ENCODE data around the gene OR4C45.
"Not testable (repeated sequence)": the region's sequence is repeated elsewhere in the genome, so short reads cannot be mapped to it uniquely, and the experiment has no call there.

OR4C45 gene

DNA sequence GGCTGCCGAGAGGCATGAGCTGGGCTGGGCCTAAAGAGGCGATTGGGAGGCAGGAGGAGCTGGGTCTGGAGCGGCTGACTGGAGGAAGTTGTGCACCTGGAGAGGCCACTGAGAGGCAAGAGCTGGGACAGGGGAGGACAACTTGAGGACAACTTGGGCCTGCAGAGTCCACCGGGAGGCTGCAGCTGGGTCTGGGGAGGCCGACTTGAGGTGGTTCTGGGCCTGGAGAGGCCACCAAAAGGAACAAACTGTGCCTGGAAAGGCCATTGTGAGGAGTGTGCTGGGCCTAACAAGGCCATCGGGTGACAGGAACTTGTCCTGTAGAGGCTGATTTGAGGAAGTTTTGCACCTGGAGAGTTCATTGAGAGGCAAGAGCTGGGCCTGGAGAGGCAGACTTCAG lies 41.5 kb downstream of the OR4C45 start:
- Histone ChIP-seq H3K27ac (ENCODE audit: low read length) (no peak overlapping the region), H2AFZ (ENCODE audit: low read depth, low read length) (no peak overlapping the region), H3K36me3 (ENCODE audit: insufficient read depth, low read length) (no peaks in the 10 kb centered on the region), H3K9ac (ENCODE audit: low read depth, low read length) (no peak overlapping the region), H3K4me3 (ENCODE audit: low read depth in 1 of 2, low read length in 2 of 2) (no peak overlapping the region), H3K9me3 (ENCODE audit: insufficient read depth, low read length, severe bottlenecking) (peaks cover 4% of the 10 kb centered on the region), H3K4me2 (ENCODE audit: insufficient read depth, low read length) (no peak overlapping the region), H3K27me3 (ENCODE audit: insufficient read depth, low read length, poor library complexity) (no peaks in the 10 kb centered on the region), H3K4me1 (ENCODE audit: insufficient read depth, low read length) (no peaks in the 10 kb centered on the region), H4K20me1 (ENCODE audit: insufficient read depth, low read length) (no peaks in the 10 kb centered on the region), H3K79me2 (ENCODE audit: insufficient read depth, low read length) (no peaks in the 10 kb centered on the region)
- no peak for DNase-seq
- ATAC-seq (ENCODE audit: insufficient read depth, low read depth): no peak
- TF ChIP-seq EZH2 (IDR thresholded peaks at IDR 0.05; ENCODE audit: borderline replicate concordance, low read depth, low read length, severe bottlenecking): no peak
- no peak for TF ChIP-seq CTCF (IDR thresholded peaks at IDR 0.05; ENCODE audit: borderline replicate concordance, extremely low read depth, low read length, poor library complexity, severe bottlenecking)

- H3K27me3 ChIP-seq (ENCODE audit: insufficient read depth, low read length, poor library complexity): no peaks in the 10 kb centered on the region
- no peak overlapping the region for H3K4me2 ChIP-seq (ENCODE audit: insufficient read depth, low read length)
- no peak for TF ChIP-seq CTCF (IDR thresholded peaks at IDR 0.05; ENCODE audit: borderline replicate concordance, extremely low read depth, low read length, poor library complexity, severe bottlenecking)
- no peak for TF ChIP-seq EZH2 (IDR thresholded peaks at IDR 0.05; ENCODE audit: borderline replicate concordance, low read depth, low read length, severe bottlenecking)
- no peak overlapping the region for H3K4me3 ChIP-seq (ENCODE audit: low read depth in 1 of 2, low read length in 2 of 2)
- H2AFZ ChIP-seq (ENCODE audit: low read depth, low read length): no peak overlapping the region
- no peaks in the 10 kb centered on the region for H4K20me1 ChIP-seq (ENCODE audit: insufficient read depth, low read length)
- no peak for DNase-seq
- H3K27ac ChIP-seq (ENCODE audit: low read length): no peak overlapping the region
- peaks cover 4% of the 10 kb centered on the region for H3K9me3 ChIP-seq (ENCODE audit: insufficient read depth, low read length, severe bottlenecking)
- H3K9ac ChIP-seq (ENCODE audit: low read depth, low read length): no peak overlapping the region
- no peak for ATAC-seq (ENCODE audit: insufficient read depth, low read depth)
- H3K79me2 ChIP-seq (ENCODE audit: insufficient read depth, low read length): no peaks in the 10 kb centered on the region
- no peaks in the 10 kb centered on the region for H3K36me3 ChIP-seq (ENCODE audit: insufficient read depth, low read length)
- no peaks in the 10 kb centered on the region for H3K4me1 ChIP-seq (ENCODE audit: insufficient read depth, low read length)
These were observed 43.2 kb downstream of the OR4C45 start for GRCh38 chr11:50075856-50076255.

DNA sequence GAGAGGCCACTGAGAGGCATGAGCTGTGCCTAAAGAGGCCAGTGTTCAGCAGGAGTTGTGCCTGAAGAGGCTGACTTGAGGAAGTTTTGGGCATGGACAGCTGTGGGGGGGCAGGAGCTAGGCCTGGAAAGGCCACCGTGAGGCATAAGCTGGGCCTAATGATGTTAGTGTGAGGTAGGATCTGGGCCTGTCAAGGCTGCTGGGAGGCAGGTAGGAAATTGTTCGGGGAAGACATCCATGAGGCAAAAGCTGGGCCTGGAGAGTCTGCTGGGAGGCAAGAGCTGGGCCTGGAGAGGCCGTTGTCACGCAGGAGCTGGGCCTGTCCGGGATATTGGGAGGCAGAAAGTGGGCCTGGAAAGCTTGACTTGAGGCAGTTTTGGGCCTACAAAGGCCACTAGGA lies 44.9 kb downstream of the OR4C45 start:
- no peaks in the 10 kb centered on the region for H3K79me2 ChIP-seq (ENCODE audit: insufficient read depth, low read length)
- no peaks in the 10 kb centered on the region for H3K4me1 ChIP-seq (ENCODE audit: insufficient read depth, low read length)
- H3K9ac ChIP-seq (ENCODE audit: low read depth, low read length): no peak overlapping the region
- H2AFZ ChIP-seq (ENCODE audit: low read depth, low read length): no peak overlapping the region
- H3K36me3 ChIP-seq (ENCODE audit: insufficient read depth, low read length): no peaks in the 10 kb centered on the region
- H4K20me1 ChIP-seq (ENCODE audit: insufficient read depth, low read length): no peaks in the 10 kb centered on the region
- DNase-seq (no peak), ATAC-seq (ENCODE audit: insufficient read depth, low read depth) (no peak)
- no peak overlapping the region for H3K27ac ChIP-seq (ENCODE audit: low read length)
- peaks cover 4% of the 10 kb centered on the region for H3K9me3 ChIP-seq (ENCODE audit: insufficient read depth, low read length, severe bottlenecking)
- no peak for TF ChIP-seq EZH2 (IDR thresholded peaks at IDR 0.05; ENCODE audit: borderline replicate concordance, low read depth, low read length, severe bottlenecking)
- TF ChIP-seq CTCF (IDR thresholded peaks at IDR 0.05; ENCODE audit: borderline replicate concordance, extremely low read depth, low read length, poor library complexity, severe bottlenecking): no peak
- H3K4me3 ChIP-seq (ENCODE audit: low read depth in 1 of 2, low read length in 2 of 2): no peak overlapping the region
- H3K4me2 ChIP-seq (ENCODE audit: insufficient read depth, low read length): no peak overlapping the region
- H3K27me3 ChIP-seq (ENCODE audit: insufficient read depth, low read length, poor library complexity): no peaks in the 10 kb centered on the region

- Histone ChIP-seq H3K27ac (ENCODE audit: low read length) (no peak overlapping the region), H3K27me3 (ENCODE audit: insufficient read depth, low read length, poor library complexity) (no peaks in the 10 kb centered on the region), H3K9ac (ENCODE audit: low read depth, low read length) (no peak overlapping the region), H3K4me2 (ENCODE audit: insufficient read depth, low read length) (no peak overlapping the region), H3K36me3 (ENCODE audit: insufficient read depth, low read length) (no peaks in the 10 kb centered on the region), H3K9me3 (ENCODE audit: insufficient read depth, low read length, severe bottlenecking) (peaks cover 4% of the 10 kb centered on the region), H3K79me2 (ENCODE audit: insufficient read depth, low read length) (no peaks in the 10 kb centered on the region), H2AFZ (ENCODE audit: low read depth, low read length) (no peak overlapping the region), H3K4me1 (ENCODE audit: insufficient read depth, low read length) (no peaks in the 10 kb centered on the region), H4K20me1 (ENCODE audit: insufficient read depth, low read length) (no peaks in the 10 kb centered on the region), H3K4me3 (ENCODE audit: low read depth in 1 of 2, low read length in 2 of 2) (no peak overlapping the region)
- DNase-seq: no peak
- no peak for ATAC-seq (ENCODE audit: insufficient read depth, low read depth)
- TF ChIP-seq EZH2 (IDR thresholded peaks at IDR 0.05; ENCODE audit: borderline replicate concordance, low read depth, low read length, severe bottlenecking) (no peak), CTCF (IDR thresholded peaks at IDR 0.05; ENCODE audit: borderline replicate concordance, extremely low read depth, low read length, poor library complexity, severe bottlenecking) (no peak)
These were observed 45.3 kb downstream of the OR4C45 start for GRCh38 chr11:50078001-50078400.

- not testable (repeated sequence) for H3K4me2 ChIP-seq (ENCODE audit: insufficient read depth, low read length); H3K4me3 ChIP-seq (ENCODE audit: low read depth in 1 of 2, low read length in 2 of 2); H3K36me3 ChIP-seq (ENCODE audit: insufficient read depth, low read length); H3K79me2 ChIP-seq (ENCODE audit: insufficient read depth, low read length); H3K27me3 ChIP-seq (ENCODE audit: insufficient read depth, low read length, poor library complexity); ATAC-seq (ENCODE audit: insufficient read depth, low read depth); H4K20me1 ChIP-seq (ENCODE audit: insufficient read depth, low read length); DNase-seq; H2AFZ ChIP-seq (ENCODE audit: low read depth, low read length); H3K9ac ChIP-seq (ENCODE audit: low read depth, low read length); H3K9me3 ChIP-seq (ENCODE audit: insufficient read depth, low read length, severe bottlenecking); H3K4me1 ChIP-seq (ENCODE audit: insufficient read depth, low read length); H3K27ac ChIP-seq (ENCODE audit: low read length)
These were observed 46.3 kb downstream of the OR4C45 start for GRCh38 chr11:50078946-50079345.
